K562 (cell line): Measurements from ENCODE around the gene MYADML2. TPM values are rescaled to one million over a fixed set of nuclear protein-coding genes. Genes with fewer than 3 reads are reported as not detected.

Source experiments
- DPF2 ChIP-seq: fragments of 450-650 bp; IDR thresholded peaks from 2 replicates; pipeline ENCODE4 v1.6.1; 2016
- E2F3 ChIP-seq: fragments of 250-450 bp; sonication (Bioruptor Pico); IDR thresholded peaks from 2 replicates; pipeline ENCODE4 v1.4.0; 2020; ENCODE audit warnings: mild to moderate bottlenecking
- EGR1 ChIP-seq: fragments of 450-650 bp; conservative IDR thresholded peaks from 2 replicates; pipeline ENCODE4 v1.6.1; 2017; ENCODE audit warnings: mild to moderate bottlenecking
- ERF ChIP-seq: fragments of 450-650 bp; formaldehyde crosslinking; IDR thresholded peaks from 2 replicates; pipeline ENCODE4 v1.4.0; 2020; ENCODE audit warnings: mild to moderate bottlenecking, mixed read lengths
- KAT7 ChIP-seq: sonication (generic); formaldehyde crosslinking; IDR thresholded peaks from 2 replicates; pipeline ENCODE4 v1.8.0; 2022; ENCODE audit warnings: missing genetic modification reagents, mild to moderate bottlenecking, borderline replicate concordance
- MCM2 ChIP-seq: fragments of 450-650 bp; IDR thresholded peaks from 2 replicates; pipeline ENCODE4 v1.6.1; 2017; ENCODE audit warnings: low read depth, mild to moderate bottlenecking
- NR2C2 ChIP-seq, 2 experiments: fragments of 200-800 bp in 1 of 2; sonication (Bioruptor generic) in 1 of 2; sonication (generic) in 1 of 2; formaldehyde crosslinking in 1 of 2; IDR thresholded peaks; 2 replicates each; pipeline versions ENCODE4 v1.6.1 to v1.8.0; 2016 to 2022; ENCODE audit warnings: mild to moderate bottlenecking in 1 of 2, missing compliant biosample characterization in 1 of 2, missing genetic modification characterization in 1 of 2, missing genetic modification reagents in 1 of 2
- NR3C1 ChIP-seq: sonication (generic); formaldehyde crosslinking; IDR thresholded peaks from 2 replicates; pipeline ENCODE4 v1.8.1; 2022; ENCODE audit warnings: missing genetic modification reagents
- POLR2AphosphoS5 ChIP-seq: IDR thresholded peaks from 2 replicates; pipeline ENCODE4 v1.6.1; 2011; ENCODE audit warnings: mild to moderate bottlenecking, low read depth, low read length, moderate library complexity; ENCODE audit not compliant: control insufficient read depth, insufficient read depth
- SMC3 ChIP-seq: conservative IDR thresholded peaks from 2 replicates; pipeline ENCODE4 v1.6.1; 2011; ENCODE audit warnings: low read depth, low read length, improper control_type of control experiment; ENCODE audit not compliant: insufficient read depth
- SOX6 ChIP-seq: fragments of 450-650 bp; IDR thresholded peaks from 2 replicates; pipeline ENCODE4 v1.6.1; 2014; ENCODE audit warnings: mild to moderate bottlenecking
- SRSF1 ChIP-seq: fragments of 200-400 bp; formaldehyde crosslinking; IDR thresholded peaks from 2 replicates; pipeline ENCODE4 v1.6.1; 2017; ENCODE audit warnings: mild to moderate bottlenecking, low read depth, low read length, moderate library complexity
- TEAD1 ChIP-seq, 2 experiments: fragments of 450-650 bp in 1 of 2; sonication (generic) in 1 of 2; formaldehyde crosslinking; IDR thresholded peaks; 2 replicates each; pipeline versions ENCODE4 v1.4.0 to v1.8.0; 2020 to 2022; ENCODE audit warnings: mild to moderate bottlenecking in 2 of 2, missing genetic modification reagents in 1 of 2
- TEAD2 ChIP-seq: fragments of 450-650 bp; IDR thresholded peaks from 2 replicates; pipeline ENCODE4 v1.6.1; 2016; ENCODE audit warnings: missing genetic modification characterization, control low read depth, missing compliant biosample characterization
- ZNF121 ChIP-seq: sonication (generic); formaldehyde crosslinking; conservative IDR thresholded peaks from 2 replicates; pipeline ENCODE4 v1.8.0; 2022; ENCODE audit warnings: missing genetic modification reagents
- ZNF699 ChIP-seq: fragments of 250-450 bp; sonication (Bioruptor Pico); IDR thresholded peaks from 2 replicates; pipeline ENCODE4 v1.8.0; 2021; ENCODE audit warnings: mild to moderate bottlenecking, moderate library complexity; ENCODE audit not compliant: insufficient replicate concordance
- ZNF764 ChIP-seq: fragments of 250-450 bp; sonication (Bioruptor Pico); IDR thresholded peaks from 2 replicates; pipeline ENCODE4 v1.4.0; 2020; ENCODE audit warnings: low read depth, mild to moderate bottlenecking, moderate library complexity
- ZNF830 ChIP-seq: fragments of 250-450 bp; sonication (Bioruptor Pico); IDR thresholded peaks from 2 replicates; pipeline ENCODE4 v1.5.0; 2021; ENCODE audit warnings: mild to moderate bottlenecking
- polyA plus RNA-seq, 8 experiments: library from polyadenylated mRNA; depleted of rRNA in 4 of 8; stranded (reverse) in 5 of 8; unstranded in 3 of 8; fragments of >200 nt; fragmentation: Nextera tagmentation in 2 of 8; fragmentation: Illumina TruSeq in 1 of 8; extraction: Ambion mirVana in 2 of 8; extraction: Trizol in 1 of 8; gene quantifications; 2 replicates each; pipeline versions ENCODE4 v1.2.1 to v1.2.3, GENCODE V29; 2011 to 2014; ENCODE audit warnings: inconsistent platforms in 1 of 8, missing spikeins in 1 of 8
- total RNA-seq, 7 experiments: library from RNA; depleted of rRNA in 6 of 7; stranded (reverse); fragments of >200 nt in 6 of 7; fragmentation: Illumina TruSeq in 2 of 7; extraction: Trizol in 2 of 7; gene quantifications; 2 replicates each; pipeline versions ENCODE4 v1.2.1 to v1.2.3, GENCODE V29; 2011 to 2021; ENCODE audit warnings: low replicate concordance in 1 of 7
- TF ChIP-seq, protein P1 (sequence below): fragments of 250-450 bp; sonication (Bioruptor Pico); IDR thresholded peaks from 2 replicates; pipeline ENCODE4 v1.5.0; 2020; ENCODE audit warnings: mild to moderate bottlenecking
- TF ChIP-seq, protein P2 (sequence below): IDR thresholded peaks from 3 replicates; pipeline ENCODE4 v1.6.1; 2011; ENCODE audit warnings: borderline replicate concordance, mild to moderate bottlenecking, moderate library complexity; ENCODE audit not compliant: insufficient read length; ENCODE audit errors: extremely low read depth
- TF ChIP-seq, protein P3 (sequence below): fragments of 450-650 bp; IDR thresholded peaks from 2 replicates; pipeline ENCODE4 v1.6.1; 2016; ENCODE audit warnings: missing biosample characterization, missing genetic modification characterization

MYADML2 gene
- total and polyA plus RNA-seq, 9 of the 15 experiments (the other 6 are each of a cell fraction or from before 2014, with no cell fraction given), result not detected

GRCh38 chr17:81980707-81981343, 33.8 kb upstream of the MYADML2 start (continued):
- TF ChIP-seq SRSF1 (no peak), ERF (no peak), DPF2 (peak; percentile 26; the same call in 1 of the 2 replicates), NR2C2 (CRISPR knock-in tag; IDR thresholded peaks at IDR 0.05) (no peak), NR2C2 (tag; IDR thresholded peaks at IDR 0.05) (no peak), TEAD1 (CRISPR knock-in tag; IDR thresholded peaks at IDR 0.05) (peak; percentile 77 to 90), EGR1 (no peak), NR3C1 (CRISPR knock-in tag) (no peak), MCM2 (no peak), KAT7 (CRISPR knock-in tag) (no peak), ZNF830 (CRISPR knock-in tag) (no peak), ZNF121 (CRISPR knock-in tag) (no peak), ZNF764 (CRISPR knock-in tag) (no peak), ZNF699 (CRISPR knock-in tag) (no peak), SMC3 (no peak), E2F3 (CRISPR knock-in tag) (no peak), TEAD2 (tag) (no peak), SOX6 (no peak), POLR2AphosphoS5 (no peak)
- TF ChIP-seq, protein P1, sequence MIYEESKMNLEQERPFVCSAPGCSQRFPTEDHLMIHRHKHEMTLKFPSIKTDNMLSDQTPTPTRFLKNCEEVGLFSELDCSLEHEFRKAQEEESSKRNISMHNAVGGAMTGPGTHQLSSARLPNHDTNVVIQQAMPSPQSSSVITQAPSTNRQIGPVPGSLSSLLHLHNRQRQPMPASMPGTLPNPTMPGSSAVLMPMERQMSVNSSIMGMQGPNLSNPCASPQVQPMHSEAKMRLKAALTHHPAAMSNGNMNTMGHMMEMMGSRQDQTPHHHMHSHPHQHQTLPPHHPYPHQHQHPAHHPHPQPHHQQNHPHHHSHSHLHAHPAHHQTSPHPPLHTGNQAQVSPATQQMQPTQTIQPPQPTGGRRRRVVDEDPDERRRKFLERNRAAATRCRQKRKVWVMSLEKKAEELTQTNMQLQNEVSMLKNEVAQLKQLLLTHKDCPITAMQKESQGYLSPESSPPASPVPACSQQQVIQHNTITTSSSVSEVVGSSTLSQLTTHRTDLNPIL, result no peak
- TF ChIP-seq, protein P2, sequence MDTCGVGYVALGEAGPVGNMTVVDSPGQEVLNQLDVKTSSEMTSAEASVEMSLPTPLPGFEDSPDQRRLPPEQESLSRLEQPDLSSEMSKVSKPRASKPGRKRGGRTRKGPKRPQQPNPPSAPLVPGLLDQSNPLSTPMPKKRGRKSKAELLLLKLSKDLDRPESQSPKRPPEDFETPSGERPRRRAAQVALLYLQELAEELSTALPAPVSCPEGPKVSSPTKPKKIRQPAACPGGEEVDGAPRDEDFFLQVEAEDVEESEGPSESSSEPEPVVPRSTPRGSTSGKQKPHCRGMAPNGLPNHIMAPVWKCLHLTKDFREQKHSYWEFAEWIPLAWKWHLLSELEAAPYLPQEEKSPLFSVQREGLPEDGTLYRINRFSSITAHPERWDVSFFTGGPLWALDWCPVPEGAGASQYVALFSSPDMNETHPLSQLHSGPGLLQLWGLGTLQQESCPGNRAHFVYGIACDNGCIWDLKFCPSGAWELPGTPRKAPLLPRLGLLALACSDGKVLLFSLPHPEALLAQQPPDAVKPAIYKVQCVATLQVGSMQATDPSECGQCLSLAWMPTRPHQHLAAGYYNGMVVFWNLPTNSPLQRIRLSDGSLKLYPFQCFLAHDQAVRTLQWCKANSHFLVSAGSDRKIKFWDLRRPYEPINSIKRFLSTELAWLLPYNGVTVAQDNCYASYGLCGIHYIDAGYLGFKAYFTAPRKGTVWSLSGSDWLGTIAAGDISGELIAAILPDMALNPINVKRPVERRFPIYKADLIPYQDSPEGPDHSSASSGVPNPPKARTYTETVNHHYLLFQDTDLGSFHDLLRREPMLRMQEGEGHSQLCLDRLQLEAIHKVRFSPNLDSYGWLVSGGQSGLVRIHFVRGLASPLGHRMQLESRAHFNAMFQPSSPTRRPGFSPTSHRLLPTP, result no peak
- TF ChIP-seq, protein P3, sequence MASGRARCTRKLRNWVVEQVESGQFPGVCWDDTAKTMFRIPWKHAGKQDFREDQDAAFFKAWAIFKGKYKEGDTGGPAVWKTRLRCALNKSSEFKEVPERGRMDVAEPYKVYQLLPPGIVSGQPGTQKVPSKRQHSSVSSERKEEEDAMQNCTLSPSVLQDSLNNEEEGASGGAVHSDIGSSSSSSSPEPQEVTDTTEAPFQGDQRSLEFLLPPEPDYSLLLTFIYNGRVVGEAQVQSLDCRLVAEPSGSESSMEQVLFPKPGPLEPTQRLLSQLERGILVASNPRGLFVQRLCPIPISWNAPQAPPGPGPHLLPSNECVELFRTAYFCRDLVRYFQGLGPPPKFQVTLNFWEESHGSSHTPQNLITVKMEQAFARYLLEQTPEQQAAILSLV (tag), result no peak
